ENCODE data around the gene ATP5IF1. TPM values are rescaled to one million over a fixed set of nuclear protein-coding genes. Genes with fewer than 3 reads are reported as not detected.

ATP5IF1 gene
- total RNA-seq, 1 donor from 2014 or later: 130 TPM

DNA sequence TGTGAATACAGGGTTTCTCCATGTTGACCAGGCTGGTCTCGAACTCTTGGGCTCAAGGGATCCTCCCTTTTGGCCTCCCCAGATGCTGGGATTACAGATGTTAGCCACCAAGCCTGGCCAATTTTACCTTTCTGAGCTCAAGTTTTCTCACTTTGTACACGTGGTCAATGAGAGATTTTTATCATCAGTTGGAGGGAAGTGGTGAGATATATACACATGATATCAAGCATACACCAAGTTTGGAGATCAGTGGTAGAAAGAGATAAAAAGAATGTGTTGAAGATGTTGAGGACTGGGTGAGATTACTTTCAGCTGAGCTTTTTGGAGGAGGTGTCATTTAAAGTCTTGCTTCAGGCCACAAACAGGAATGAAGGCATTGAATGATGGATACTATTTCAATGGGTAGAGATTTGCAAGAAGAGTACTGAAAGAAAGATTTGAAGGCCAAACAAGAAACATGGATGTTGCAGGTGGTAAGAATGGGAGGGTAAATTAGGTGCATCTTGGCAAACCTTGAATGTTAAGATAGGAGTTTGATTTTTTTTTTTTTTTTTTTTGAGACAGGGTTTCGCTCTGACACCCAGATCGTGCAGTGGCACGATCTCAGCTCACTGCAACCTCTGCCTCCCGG lies 20.4 kb downstream of the ATP5IF1 start:
- TF ChIP-seq CTCF (IDR thresholded peaks at IDR 0.05; ENCODE audit: unreplicated experiment): no peak
- H3K4me3 Mint-ChIP-seq (ENCODE audit: low read depth): no peak overlapping the region
- DNase-seq (ENCODE audit: low spot score, unreplicated experiment): no peak
- H3K9me3 Mint-ChIP-seq (ENCODE audit: low read depth): no peaks in the 10 kb centered on the region
- no peak overlapping the region for H3K27ac Mint-ChIP-seq
- H3K27me3 Mint-ChIP-seq: peaks cover 5% of the 10 kb centered on the region
- H3K4me1 Mint-ChIP-seq (ENCODE audit: low read depth): peaks cover 11% of the 10 kb centered on the region
- no peaks in the 10 kb centered on the region for H3K36me3 Mint-ChIP-seq (ENCODE audit: insufficient read depth)

- Mint-ChIP-seq H3K4me3 (ENCODE audit: low read depth) (peak overlapping the region; percentile 63), H3K4me1 (ENCODE audit: low read depth) (peaks cover 13% of the 10 kb centered on the region), H3K27ac (no peak overlapping the region), H3K9me3 (ENCODE audit: low read depth) (no peaks in the 10 kb centered on the region), H3K27me3 (peaks cover 5% of the 10 kb centered on the region), H3K36me3 (ENCODE audit: insufficient read depth) (no peaks in the 10 kb centered on the region)
- DNase-seq (ENCODE audit: low spot score, unreplicated experiment): no peak
- TF ChIP-seq CTCF (IDR thresholded peaks at IDR 0.05; ENCODE audit: unreplicated experiment): no peak
Measured at GRCh38 chr1:28257736-28258135, 21.8 kb downstream of the ATP5IF1 start.

DNA sequence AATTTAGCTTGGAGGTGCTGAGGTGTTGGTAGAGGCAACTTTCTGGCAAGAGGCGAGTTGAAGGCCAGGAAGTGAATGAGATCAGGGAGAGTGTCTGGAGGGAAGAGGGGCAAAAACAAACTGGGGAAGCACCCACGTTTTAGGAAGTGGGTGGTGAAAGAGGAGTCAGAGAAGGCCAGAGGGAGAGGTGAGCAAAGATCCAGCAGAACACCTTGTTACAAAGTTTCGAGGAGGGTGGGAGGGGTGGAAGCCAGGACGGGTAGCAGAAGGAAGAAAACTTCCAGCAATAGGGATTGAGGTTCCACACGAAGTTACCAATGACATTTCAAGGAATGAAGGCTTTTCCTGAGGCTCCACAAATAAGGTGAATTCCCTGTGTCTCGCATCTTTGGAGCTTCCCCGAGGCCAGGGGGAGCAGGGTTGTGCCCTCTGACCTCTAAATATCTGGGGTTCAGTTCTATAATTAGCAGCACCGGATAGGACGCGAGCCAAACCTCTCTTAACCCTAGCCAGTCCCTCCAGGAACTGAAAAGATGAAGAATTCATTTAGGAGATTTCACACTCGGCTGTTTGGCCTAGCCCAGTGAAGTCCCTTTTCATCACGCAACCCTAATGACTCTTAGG lies 22.8 kb downstream of the ATP5IF1 start:
- TF ChIP-seq CTCF (IDR thresholded peaks at IDR 0.05; ENCODE audit: unreplicated experiment): no peak
- peaks cover 5% of the 10 kb centered on the region for H3K27me3 Mint-ChIP-seq
- H3K27ac Mint-ChIP-seq: peak overlapping the region; percentile 68
- no peak for DNase-seq (ENCODE audit: low spot score, unreplicated experiment)
- H3K9me3 Mint-ChIP-seq (ENCODE audit: low read depth): no peaks in the 10 kb centered on the region
- no peaks in the 10 kb centered on the region for H3K36me3 Mint-ChIP-seq (ENCODE audit: insufficient read depth)
- peak overlapping the region; percentile 71 for H3K4me3 Mint-ChIP-seq (ENCODE audit: low read depth)
- H3K4me1 Mint-ChIP-seq (ENCODE audit: low read depth): peaks cover 19% of the 10 kb centered on the region

DNA sequence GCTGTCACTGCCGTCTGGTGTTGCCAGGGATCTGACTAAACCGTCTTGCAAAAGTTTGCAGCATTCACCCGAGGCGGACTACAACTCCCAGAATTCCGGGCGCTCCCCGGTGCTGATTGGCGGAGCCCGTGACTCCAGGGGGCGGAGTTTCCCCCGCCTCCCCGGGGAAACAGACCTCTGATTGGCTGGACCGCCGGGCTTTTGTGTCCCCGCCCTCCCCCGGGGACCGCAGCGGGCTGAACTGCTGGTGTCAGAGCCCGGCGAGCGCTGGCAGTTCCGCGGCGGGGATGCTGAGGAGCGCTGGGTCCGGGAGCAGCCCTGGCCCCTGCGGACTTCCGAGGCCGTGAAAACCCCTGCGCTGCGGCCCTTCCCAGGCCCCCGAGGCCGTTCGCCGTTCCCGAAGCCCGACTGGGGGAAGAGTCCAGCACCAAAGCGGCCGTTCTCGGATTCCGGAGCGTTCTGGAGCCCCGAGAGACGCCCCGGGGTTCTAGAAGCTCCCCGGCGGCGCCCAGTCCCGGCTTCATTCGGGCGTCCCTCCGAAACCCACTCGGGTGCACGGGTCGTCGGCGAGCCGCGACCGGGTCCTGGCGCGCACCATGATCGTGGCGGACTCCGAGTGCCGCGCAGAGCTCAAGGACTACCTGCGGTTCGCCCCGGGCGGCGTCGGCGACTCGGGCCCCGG lies 23.5 kb downstream of the ATP5IF1 start, which contains the start of gene SESN2:
Gene SESN2 (plus strand): TSS at position 267 of the 682 bp plus-strand sequence. CDS start 330 bp downstream, at position 597.
- Mint-ChIP-seq H3K27ac (peak within 1 kb of the TSS; percentile 68), H3K36me3 (ENCODE audit: insufficient read depth) (no peaks in the 10 kb centered on the region), H3K4me3 (ENCODE audit: low read depth) (peak within 1 kb of the TSS; percentile 71), H3K9me3 (ENCODE audit: low read depth) (no peaks in the 10 kb centered on the region), H3K4me1 (ENCODE audit: low read depth) (peaks cover 19% of the 10 kb centered on the region), H3K27me3 (peaks cover 5% of the 10 kb centered on the region)
- peak; percentile 98 for DNase-seq (ENCODE audit: low spot score, unreplicated experiment)
- no peak for TF ChIP-seq CTCF (IDR thresholded peaks at IDR 0.05; ENCODE audit: unreplicated experiment)

DNA sequence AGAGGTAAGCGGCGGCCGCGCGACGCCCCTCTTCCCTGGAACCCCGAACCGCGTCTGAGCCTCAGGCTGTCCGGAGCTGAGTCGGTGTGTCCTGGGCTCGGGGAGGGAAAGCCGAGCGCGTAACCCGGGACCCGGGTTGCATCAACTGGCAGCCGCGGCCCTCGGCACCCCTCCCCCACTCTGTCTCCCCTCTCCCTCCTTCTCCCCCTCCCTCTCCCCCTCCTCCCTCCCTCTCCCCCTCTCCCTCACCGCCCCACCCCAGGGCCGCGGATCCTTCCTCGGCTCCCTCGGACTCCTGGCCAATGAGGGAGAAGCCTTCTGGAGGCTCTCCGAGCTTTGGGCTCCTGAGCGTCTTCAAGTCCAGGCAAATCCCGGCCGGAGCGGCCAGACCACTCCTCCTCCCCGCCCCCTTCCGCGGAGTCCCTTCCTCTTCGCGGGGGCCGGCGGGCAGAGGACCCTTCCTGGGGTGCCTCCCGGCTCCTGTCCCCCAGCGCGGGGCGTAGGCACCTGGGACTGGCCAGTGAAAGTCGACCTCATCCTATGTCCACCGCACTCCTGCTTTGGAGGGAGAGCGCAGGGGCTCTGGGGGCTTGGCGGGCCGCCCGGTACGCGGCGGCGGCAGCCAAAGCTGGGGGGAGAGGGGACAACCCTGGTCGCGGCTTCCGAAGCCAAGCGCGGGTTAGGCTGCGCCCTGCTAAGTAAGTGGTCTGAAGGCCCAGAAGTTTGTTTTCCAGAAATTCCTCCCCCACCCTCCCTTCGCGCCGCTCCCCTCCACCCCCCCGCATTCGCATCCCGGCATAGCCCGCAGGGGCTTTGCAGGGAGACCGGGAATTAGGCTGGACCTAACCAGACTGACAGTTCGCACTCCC lies 24.2 kb downstream of the ATP5IF1 start:
- Mint-ChIP-seq H3K4me1 (ENCODE audit: low read depth) (peaks cover 23% of the 10 kb centered on the region), H3K27ac (peak overlapping the region; percentile 22), H3K36me3 (ENCODE audit: insufficient read depth) (no peaks in the 10 kb centered on the region), H3K27me3 (peaks cover 5% of the 10 kb centered on the region), H3K9me3 (ENCODE audit: low read depth) (no peaks in the 10 kb centered on the region), H3K4me3 (ENCODE audit: low read depth) (peak overlapping the region; percentile 71)
- no peak for TF ChIP-seq CTCF (IDR thresholded peaks at IDR 0.05; ENCODE audit: unreplicated experiment)
- DNase-seq (ENCODE audit: low spot score, unreplicated experiment): peak; percentile 62

Measured in progenitor cell of endocrine pancreas (in vitro differentiated cells).